Activated T-helper 2 cell treated with anti-CD3 and anti-CD28 coated beads, Interferon-gamma antibody, Interleukin-2, Interleukin-4, amounts not matched to agents 10 μg/mL and 5 μg/mL and 100 μg/mL, durations not matched to agents 14 hours and 24 hours and 36 hours (primary cell): Measurements from ENCODE around the gene GPRIN2. TPM values are rescaled to one million over a fixed set of nuclear protein-coding genes. Genes with fewer than 3 reads are reported as not detected.

Experiments used
- DNase-seq: peaks from one replicate; pipeline ENCODE4 v3.0.0; 2021; ENCODE audit warnings: low spot score
- H3K27ac Mint-ChIP-seq: one replicate; pipeline ENCODE4 v1.8.0; 2021; ENCODE audit warnings: mixed read lengths
- H3K27me3 Mint-ChIP-seq: one replicate; pipeline ENCODE4 v1.8.0; 2021; ENCODE audit warnings: low read depth, mixed read lengths
- H3K36me3 Mint-ChIP-seq: one replicate; pipeline ENCODE4 v1.8.0; 2021; ENCODE audit warnings: low read depth, mixed read lengths
- H3K4me1 Mint-ChIP-seq: one replicate; pipeline ENCODE4 v1.8.0; 2021; ENCODE audit warnings: low read depth, mixed read lengths
- H3K4me3 Mint-ChIP-seq: one replicate; pipeline ENCODE4 v1.8.0; 2021; ENCODE audit warnings: low read depth, mild to moderate bottlenecking, moderate library complexity, mixed read lengths
- H3K9me3 Mint-ChIP-seq: one replicate; pipeline ENCODE4 v1.8.0; 2021; ENCODE audit warnings: mixed read lengths
- intact Hi-C: fragments of 100-400 bp; cut with micrococcal nuclease; formaldehyde crosslinking; loops from one replicate; pipeline ENCODE4 v1.15.1; 2023
- total RNA-seq: library from RNA; stranded (reverse); gene quantifications from 2 replicates; pipeline ENCODE4 v1.2.3, GENCODE V29; 2022

The GPRIN2 gene
- total RNA-seq, 1 donor from 2014 or later, result not detected

- Mint-ChIP-seq H3K27ac (no peak overlapping the region), H3K4me3 (no peak overlapping the region), H3K9me3 (no peaks in the 10 kb centered on the region), H3K36me3 (no peaks in the 10 kb centered on the region), H3K4me1 (no peaks in the 10 kb centered on the region), H3K27me3 (no peaks in the 10 kb centered on the region)
- DNase-seq, result no peak
- intact Hi-C loops, result no loop called here
Observed at GRCh38 chr10:46550076-46550790, 6.2 kb downstream of the GPRIN2 start.

- H3K36me3 Mint-ChIP-seq, result no peaks in the 10 kb centered on the region
- DNase-seq, result no peak
- no peak overlapping the region for H3K4me3 Mint-ChIP-seq
- intact Hi-C loops, result no loop called here
- H3K9me3 Mint-ChIP-seq, result no peaks in the 10 kb centered on the region
- peaks cover 3% of the 10 kb centered on the region for H3K27me3 Mint-ChIP-seq
- no peak overlapping the region for H3K27ac Mint-ChIP-seq
- H3K4me1 Mint-ChIP-seq, result no peaks in the 10 kb centered on the region
Observed at GRCh38 chr10:46549171-46550075, 7.0 kb downstream of the GPRIN2 start.

GRCh38 chr10:46548498-46549090 is 7.9 kb downstream of the GPRIN2 start:
- Mint-ChIP-seq H3K27me3 (peaks cover 3% of the 10 kb centered on the region), H3K36me3 (no peaks in the 10 kb centered on the region), H3K4me3 (no peak overlapping the region), H3K27ac (no peak overlapping the region), H3K9me3 (no peaks in the 10 kb centered on the region), H3K4me1 (no peaks in the 10 kb centered on the region)
- intact Hi-C loops, result no loop called here
- DNase-seq, result no peak

- no peak for DNase-seq
- intact Hi-C loops, result no loop called here
- no peaks in the 10 kb centered on the region for H3K36me3 Mint-ChIP-seq
- H3K9me3 Mint-ChIP-seq, result no peaks in the 10 kb centered on the region
- no peak overlapping the region for H3K27ac Mint-ChIP-seq
- H3K4me3 Mint-ChIP-seq, result no peak overlapping the region
- H3K27me3 Mint-ChIP-seq, result peaks cover 8% of the 10 kb centered on the region
- no peaks in the 10 kb centered on the region for H3K4me1 Mint-ChIP-seq
Observed at GRCh38 chr10:46547541-46548497, 8.6 kb downstream of the GPRIN2 start.

- Mint-ChIP-seq H3K4me3 (no peak overlapping the region), H3K36me3 (no peaks in the 10 kb centered on the region), H3K27me3 (peaks cover 9% of the 10 kb centered on the region), H3K27ac (no peak overlapping the region), H3K4me1 (no peaks in the 10 kb centered on the region), H3K9me3 (no peaks in the 10 kb centered on the region)
- intact Hi-C loops, result no loop called here
- DNase-seq, result no peak
Observed at GRCh38 chr10:46546591-46547540, 9.6 kb downstream of the GPRIN2 start.

- no peak overlapping the region for H3K27ac Mint-ChIP-seq
- H3K9me3 Mint-ChIP-seq, result no peaks in the 10 kb centered on the region
- H3K27me3 Mint-ChIP-seq, result peaks cover 10% of the 10 kb centered on the region
- intact Hi-C loops, result no loop called here
- no peak overlapping the region for H3K4me3 Mint-ChIP-seq
- H3K4me1 Mint-ChIP-seq, result no peaks in the 10 kb centered on the region
- no peak for DNase-seq
- no peaks in the 10 kb centered on the region for H3K36me3 Mint-ChIP-seq
Observed at GRCh38 chr10:46545861-46546590, 10.4 kb downstream of the GPRIN2 start.

GRCh38 chr10:46544989-46545791 is 11.3 kb downstream of the GPRIN2 start:
- Mint-ChIP-seq H3K36me3 (no peaks in the 10 kb centered on the region), H3K4me3 (no peak overlapping the region), H3K27ac (no peak overlapping the region), H3K27me3 (peaks cover 18% of the 10 kb centered on the region), H3K9me3 (no peaks in the 10 kb centered on the region), H3K4me1 (no peaks in the 10 kb centered on the region)
- DNase-seq, result no peak
- intact Hi-C loops, result no loop called here

- Mint-ChIP-seq H3K4me1 (no peaks in the 10 kb centered on the region), H3K27ac (no peak overlapping the region), H3K9me3 (no peaks in the 10 kb centered on the region), H3K4me3 (no peak overlapping the region), H3K27me3 (peaks cover 27% of the 10 kb centered on the region), H3K36me3 (no peaks in the 10 kb centered on the region)
- DNase-seq, result no peak
- intact Hi-C loops, result no loop called here
Observed at GRCh38 chr10:46543466-46544377, 12.7 kb downstream of the GPRIN2 start.

GRCh38 chr10:46542567-46543465 is 13.6 kb downstream of the GPRIN2 start:
- H3K4me1 Mint-ChIP-seq, result no peaks in the 10 kb centered on the region

More at GRCh38 chr10:46542567-46543465, 13.6 kb downstream of the GPRIN2 start:
- Mint-ChIP-seq H3K36me3 (no peaks in the 10 kb centered on the region), H3K27ac (no peak overlapping the region), H3K9me3 (no peaks in the 10 kb centered on the region), H3K4me3 (no peak overlapping the region), H3K27me3 (peaks cover 32% of the 10 kb centered on the region)
- no peak for DNase-seq
- intact Hi-C loops, result no loop called here
